Measurements from ENCODE around the gene EPHA10. TPM values are rescaled to one million over a fixed set of nuclear protein-coding genes. Genes with fewer than 3 reads are reported as not detected.
"Not testable (repeated sequence)": the region's sequence is repeated elsewhere in the genome, so short reads cannot be mapped to it uniquely, and the experiment has no call there.

EPHA10 gene
- total RNA-seq = 0.68 TPM

- no peak for ATAC-seq
Observed at GRCh38 chr1:37764888-37765441, at the start of gene EPHA10. Gene EPHA10, minus strand, starts transcription at chr1:37765120. Its CDS starts 54 bp downstream, at chr1:37765066.

- ATAC-seq = no peak
Observed at GRCh38 chr1:37814252-37814651, 49.3 kb upstream of the EPHA10 start.

GRCh38 chr1:37813529-37814145, 48.7 kb upstream of the EPHA10 start:
- no peak for ATAC-seq

GRCh38 chr1:37811027-37811655, 46.2 kb upstream of the EPHA10 start:
- peak; percentile 36 for ATAC-seq

GRCh38 chr1:37809942-37810341, 45.0 kb upstream of the EPHA10 start:
- no peak for ATAC-seq

GRCh38 chr1:37808369-37809319, 43.7 kb upstream of the EPHA10 start:
- ATAC-seq = peak; percentile 69

GRCh38 chr1:37807555-37808368, 42.8 kb upstream of the EPHA10 start, which contains the start of the genes C1orf122 and YRDC:
Gene C1orf122, plus strand, starts transcription at chr1:37807790. Its CDS starts 615 bp downstream, at chr1:37808405.
Gene YRDC, minus strand, starts transcription at chr1:37808208. Its CDS starts 28 bp downstream, at chr1:37808180.
- peak; percentile 90 for ATAC-seq

GRCh38 chr1:37807220-37807554, 42.3 kb upstream of the EPHA10 start:
- ATAC-seq = no peak

- no peak for ATAC-seq
Observed at GRCh38 chr1:37802439-37802838, 37.5 kb upstream of the EPHA10 start.

GRCh38 chr1:37797750-37798345, 32.9 kb upstream of the EPHA10 start:
- ATAC-seq = no peak

GRCh38 chr1:37795340-37796125, 30.6 kb upstream of the EPHA10 start:
- ATAC-seq = peak; percentile 76

- ATAC-seq = no peak
Observed at GRCh38 chr1:37794372-37795339, 29.7 kb upstream of the EPHA10 start.

GRCh38 chr1:37793773-37794371, 29.0 kb upstream of the EPHA10 start, which contains the start of gene MANEAL:
Gene MANEAL, plus strand, starts transcription at chr1:37793847. Its CDS starts 336 bp downstream, at chr1:37794183.
- peak; percentile 72 for ATAC-seq

- ATAC-seq = no peak
Observed at GRCh38 chr1:37792943-37793686, 28.2 kb upstream of the EPHA10 start.

GRCh38 chr1:37782491-37782890, 17.6 kb upstream of the EPHA10 start:
- ATAC-seq = no peak

GRCh38 chr1:37778654-37779053, 13.7 kb upstream of the EPHA10 start:
- no peak for ATAC-seq

GRCh38 chr1:37776946-37777516, 12.1 kb upstream of the EPHA10 start:
- no peak for ATAC-seq

GRCh38 chr1:37771440-37771839, 6.5 kb upstream of the EPHA10 start:
- ATAC-seq = not testable (repeated sequence)

Data from esophagus mucosa (tissue), 1 donor.